Mammary epithelial cell (primary cell): Measurements from ENCODE around the gene PLD6.

Experiments
- CTCF ChIP-seq, 2 donors: IDR thresholded peaks in 1 of 2; conservative IDR thresholded peaks in 1 of 2; 2 replicates each; pipeline ENCODE4 v1.5.1; 2011 to 2012; ENCODE audit warnings: inconsistent platforms in 2 of 2, low read length in 2 of 2, mild to moderate bottlenecking in 2 of 2, control low read depth in 1 of 2, low read depth in 1 of 2; ENCODE audit not compliant: insufficient read depth in 1 of 2; ENCODE audit errors: extremely low read depth in 1 of 2
- EZH2 ChIP-seq: IDR thresholded peaks from 2 replicates; pipeline ENCODE4 v1.6.1; 2012; ENCODE audit warnings: low read length, inconsistent platforms, borderline replicate concordance

GRCh38 chr17:17213775-17214174, 7.6 kb upstream of the PLD6 start:
- TF ChIP-seq CTCF (conservative IDR thresholded peaks at IDR 0.05 in 1 of 2, IDR thresholded peaks at IDR 0.05 in 1 of 2; ENCODE audit: extremely low read depth in 1 of 2, insufficient read depth in 1 of 2, low read depth in 1 of 2, low read length in 2 of 2), result no peak
- no peak for TF ChIP-seq EZH2
